Measurements from ENCODE around the gene GALNT17.

GRCh38 chr7:71155236-71155635 is 23.3 kb downstream of the GALNT17 start:
- no peak for TF ChIP-seq CTCF (optimal IDR thresholded peaks at IDR 0.05 in 1 of 3, IDR thresholded peaks at IDR 0.05 in 1 of 3, conservative IDR thresholded peaks at IDR 0.05 in 1 of 3; ENCODE audit: extremely low read depth in 1 of 3, insufficient read depth in 2 of 3, low read length in 3 of 3)
- no peak for TF ChIP-seq EZH2 (IDR thresholded peaks at IDR 0.05; ENCODE audit: low read length)
